ENCODE results near the gene MACROH2A1. TPM values are rescaled to one million over a fixed set of nuclear protein-coding genes. Genes with fewer than 3 reads are reported as not detected.
A peak's percentile ranks its signal among the peaks of the same experiment; 100 is the strongest.

The MACROH2A1 gene
- total and polyA plus RNA-seq, 2 experiments from 2014 or later, result 64.9 to 81.6 TPM

DNA sequence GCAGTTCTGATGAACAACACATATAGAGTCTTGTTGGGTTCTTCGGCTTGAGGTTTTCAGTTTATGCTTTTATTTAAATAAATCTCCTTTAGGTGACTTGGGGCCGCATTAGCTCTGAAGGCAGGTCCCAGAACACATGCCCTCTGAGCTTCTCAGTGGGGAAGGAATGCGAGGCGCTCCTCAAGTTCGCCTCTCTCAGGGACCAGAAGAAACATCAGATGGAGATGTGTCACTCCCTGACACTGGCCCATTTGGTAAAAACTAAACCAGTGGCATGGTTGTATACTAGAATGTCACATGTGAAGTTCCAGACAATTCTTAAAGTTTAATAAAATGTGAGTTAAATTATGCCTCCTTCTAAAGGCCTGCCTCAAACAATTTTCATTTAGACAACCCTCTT lies 1.9 kb downstream of the MACROH2A1 start:
- Histone ChIP-seq H3K4me3 (peak overlapping the region; percentile 78; the same call in 1 of the 2 replicates), H3K27me3 (ENCODE audit: insufficient read depth) (peaks cover 63% of the 10 kb centered on the region), H3K4me2 (peak overlapping the region; percentile 88; the same call in 1 of the 2 replicates), H3K27ac (ENCODE audit: low read depth) (no peak overlapping the region), H3K79me2 (replicated peaks; ENCODE audit: insufficient read depth) (peaks cover 52% of the 10 kb centered on the region), H3F3A (replicated peaks; ENCODE audit: low read depth) (peaks cover 15% of the 10 kb centered on the region), H3K36me3 (ENCODE audit: insufficient read depth) (no peaks in the 10 kb centered on the region), H4K20me1 (replicated peaks; ENCODE audit: insufficient read depth) (peaks cover 59% of the 10 kb centered on the region), H3K4me1 (ENCODE audit: insufficient read depth) (peaks cover 37% of the 10 kb centered on the region), H2AFZ (no peak overlapping the region), H3K9me2 (ENCODE audit: insufficient read depth) (no peaks in the 10 kb centered on the region)
- H3K27ac Mint-ChIP-seq, result no peak overlapping the region
- DNase-seq (ENCODE audit: low spot score) (no peak), ATAC-seq (no peak)
- peak overlapping the region; percentile 81 for H3K4me3 Mint-ChIP-seq
- H3K4me1 Mint-ChIP-seq, result peaks cover 54% of the 10 kb centered on the region
- peaks cover 9% of the 10 kb centered on the region; the same call in 2 of the 3 replicates for H3K36me3 Mint-ChIP-seq (ENCODE audit: low read depth)
- no peaks in the 10 kb centered on the region; the same call in 2 of the 3 replicates for H3K9me3 Mint-ChIP-seq
- H3K27me3 Mint-ChIP-seq (ENCODE audit: insufficient read depth, low read depth, poor library complexity), result peaks cover 31% of the 10 kb centered on the region
- TF ChIP-seq ZNF114 (CRISPR knock-in tag; IDR thresholded peaks at IDR 0.05) (no peak), EZH2 (IDR thresholded peaks at IDR 0.05; ENCODE audit: low read depth, unreplicated experiment) (no peak), ZNF462 (CRISPR knock-in tag; IDR thresholded peaks at IDR 0.05) (no peak), CREB1 (CRISPR knock-in tag; IDR thresholded peaks at IDR 0.05; ENCODE audit: low read depth) (no peak), JUNB (IDR thresholded peaks at IDR 0.05; ENCODE audit: unreplicated experiment) (no peak), ZNF331 (CRISPR knock-in tag; IDR thresholded peaks at IDR 0.05; ENCODE audit: low read depth) (no peak), POLR2AphosphoS5 (IDR thresholded peaks at IDR 0.05; ENCODE audit: low read depth) (no peak), ETS1 (IDR thresholded peaks at IDR 0.05) (no peak), CTCF (conservative IDR thresholded peaks at IDR 0.05; ENCODE audit: low read depth in 2 of 2) (no peak), EZH2phosphoT487 (IDR thresholded peaks at IDR 0.05; ENCODE audit: unreplicated experiment) (no peak), NANOG (IDR thresholded peaks at IDR 0.05; ENCODE audit: borderline replicate concordance) (no peak), STAT1 (IDR thresholded peaks at IDR 0.05; ENCODE audit: unreplicated experiment) (no peak)
- TF ChIP-seq, protein P1, sequence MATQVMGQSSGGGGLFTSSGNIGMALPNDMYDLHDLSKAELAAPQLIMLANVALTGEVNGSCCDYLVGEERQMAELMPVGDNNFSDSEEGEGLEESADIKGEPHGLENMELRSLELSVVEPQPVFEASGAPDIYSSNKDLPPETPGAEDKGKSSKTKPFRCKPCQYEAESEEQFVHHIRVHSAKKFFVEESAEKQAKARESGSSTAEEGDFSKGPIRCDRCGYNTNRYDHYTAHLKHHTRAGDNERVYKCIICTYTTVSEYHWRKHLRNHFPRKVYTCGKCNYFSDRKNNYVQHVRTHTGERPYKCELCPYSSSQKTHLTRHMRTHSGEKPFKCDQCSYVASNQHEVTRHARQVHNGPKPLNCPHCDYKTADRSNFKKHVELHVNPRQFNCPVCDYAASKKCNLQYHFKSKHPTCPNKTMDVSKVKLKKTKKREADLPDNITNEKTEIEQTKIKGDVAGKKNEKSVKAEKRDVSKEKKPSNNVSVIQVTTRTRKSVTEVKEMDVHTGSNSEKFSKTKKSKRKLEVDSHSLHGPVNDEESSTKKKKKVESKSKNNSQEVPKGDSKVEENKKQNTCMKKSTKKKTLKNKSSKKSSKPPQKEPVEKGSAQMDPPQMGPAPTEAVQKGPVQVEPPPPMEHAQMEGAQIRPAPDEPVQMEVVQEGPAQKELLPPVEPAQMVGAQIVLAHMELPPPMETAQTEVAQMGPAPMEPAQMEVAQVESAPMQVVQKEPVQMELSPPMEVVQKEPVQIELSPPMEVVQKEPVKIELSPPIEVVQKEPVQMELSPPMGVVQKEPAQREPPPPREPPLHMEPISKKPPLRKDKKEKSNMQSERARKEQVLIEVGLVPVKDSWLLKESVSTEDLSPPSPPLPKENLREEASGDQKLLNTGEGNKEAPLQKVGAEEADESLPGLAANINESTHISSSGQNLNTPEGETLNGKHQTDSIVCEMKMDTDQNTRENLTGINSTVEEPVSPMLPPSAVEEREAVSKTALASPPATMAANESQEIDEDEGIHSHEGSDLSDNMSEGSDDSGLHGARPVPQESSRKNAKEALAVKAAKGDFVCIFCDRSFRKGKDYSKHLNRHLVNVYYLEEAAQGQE (IDR thresholded peaks at IDR 0.05; ENCODE audit: unreplicated experiment), result no peak

All from GM23338 (cell line).